ENCODE measurements around the gene FAF2.
"Not testable (repeated sequence)": the region's sequence is repeated elsewhere in the genome, so short reads cannot be mapped to it uniquely, and the experiment has no call there.

FAF2 gene

DNA sequence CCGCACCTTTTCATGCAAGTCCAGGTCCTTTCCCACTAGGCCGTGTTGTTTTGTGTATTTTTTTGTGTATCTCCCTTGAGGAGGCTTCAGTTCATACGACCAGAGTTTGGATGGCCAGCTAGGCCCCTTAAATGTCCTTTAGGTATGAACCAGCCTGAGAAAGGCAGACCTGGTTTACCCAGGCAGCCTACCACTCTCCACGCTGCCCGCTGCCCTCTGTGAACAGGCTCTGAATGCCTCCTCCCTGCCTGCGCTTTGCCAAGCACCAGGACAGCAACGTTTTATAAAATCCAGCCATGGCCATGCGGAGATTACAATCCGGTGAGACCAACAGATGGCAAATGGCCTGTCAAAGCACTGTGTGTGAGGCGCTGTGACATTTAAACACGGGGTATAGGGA lies 31.2 kb upstream of the FAF2 start:
- no peak for DNase-seq (ENCODE audit: low read depth)

DNA sequence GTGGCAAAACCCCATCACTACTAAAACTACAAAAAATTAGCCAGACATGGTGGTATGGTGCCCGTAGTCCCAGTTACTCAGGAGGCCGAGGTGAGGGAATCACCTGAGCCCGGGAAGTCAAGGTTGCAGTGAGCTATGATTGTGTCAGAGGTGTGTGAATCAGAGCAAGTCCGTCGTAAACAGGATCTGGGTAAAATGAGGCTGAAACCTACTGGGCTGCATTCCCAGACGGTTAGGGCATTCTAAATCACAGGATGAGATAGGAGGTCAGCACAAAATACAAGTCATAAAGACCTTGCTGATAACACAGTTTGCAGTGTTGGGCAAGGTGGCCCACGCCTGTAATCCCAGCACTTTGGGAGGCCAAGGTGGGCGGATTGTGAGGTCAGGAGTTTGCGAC lies 29.9 kb upstream of the FAF2 start:
- peak; percentile 32 for DNase-seq (ENCODE audit: low read depth)

- no peak for DNase-seq (ENCODE audit: low read depth)
Measured at GRCh38 chr5:176420086-176420485, 28.1 kb upstream of the FAF2 start.

DNA sequence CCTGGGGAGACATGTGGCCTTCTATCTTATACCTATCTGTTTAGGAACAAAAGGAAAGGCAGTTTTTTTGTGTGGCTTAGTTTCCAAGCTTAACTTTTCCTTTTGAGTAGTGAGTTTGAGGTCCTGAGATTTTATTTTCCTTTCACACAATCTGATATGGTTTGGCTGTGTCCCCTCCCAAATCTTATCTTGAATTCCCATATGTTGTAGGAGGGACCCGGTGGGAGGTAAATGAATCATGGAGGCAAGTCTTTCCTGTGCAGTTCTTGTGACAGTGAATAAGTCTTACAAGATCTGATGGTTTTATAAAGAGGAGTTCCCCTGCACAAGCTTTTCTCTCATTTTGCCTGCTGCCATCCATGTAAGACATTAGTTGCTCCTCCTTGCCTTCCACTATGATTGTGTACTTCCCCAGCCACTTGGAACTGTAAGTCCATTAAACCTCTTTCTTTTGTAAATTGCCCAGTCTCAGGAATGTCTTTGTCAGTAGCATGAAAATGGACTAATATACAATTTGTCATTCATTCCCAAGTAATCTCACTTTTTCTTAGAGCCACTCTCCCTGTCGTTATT lies 27.1 kb upstream of the FAF2 start:
- DNase-seq (ENCODE audit: low read depth) = no peak

DNA sequence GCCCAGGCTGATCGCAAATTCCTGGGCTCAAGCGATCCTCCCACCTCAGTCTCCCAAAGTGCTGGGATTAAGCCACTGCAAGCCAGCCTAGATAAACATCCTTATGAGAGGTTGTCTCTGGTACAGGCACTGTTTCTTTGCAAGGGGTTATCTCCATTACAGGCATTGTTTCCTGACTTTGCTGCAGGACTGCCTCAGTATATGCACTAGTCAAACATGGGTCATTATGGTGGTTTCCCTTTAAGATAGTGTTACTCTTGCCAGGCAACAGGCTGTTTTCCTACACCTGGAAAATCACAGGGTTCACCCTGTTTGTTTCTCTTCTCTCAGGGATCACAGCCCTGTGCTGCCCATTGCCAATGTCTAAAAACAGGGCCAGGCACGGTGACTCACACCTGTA lies 24.0 kb upstream of the FAF2 start:
- DNase-seq (ENCODE audit: low read depth) = no peak

DNA sequence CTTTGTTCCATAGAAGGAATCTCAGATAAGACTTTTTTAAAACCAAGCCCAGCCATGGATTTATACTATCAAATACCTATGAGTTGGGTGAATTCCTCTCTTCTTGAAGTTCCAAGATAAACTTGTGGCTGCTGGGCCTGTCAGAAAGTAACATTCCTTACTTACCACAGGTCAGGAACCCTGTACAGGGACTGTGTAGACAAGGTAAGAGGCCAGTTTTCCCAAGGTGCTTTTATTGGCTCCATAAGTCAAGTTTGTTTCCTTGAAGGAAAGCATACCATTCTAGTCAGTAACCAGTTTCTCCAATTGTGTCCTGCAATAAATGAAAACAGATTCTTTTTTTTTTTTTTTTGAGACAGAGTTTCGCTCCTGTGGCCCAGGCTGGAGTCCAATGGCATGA lies 23.0 kb upstream of the FAF2 start:
- no peak for DNase-seq (ENCODE audit: low read depth)

DNA sequence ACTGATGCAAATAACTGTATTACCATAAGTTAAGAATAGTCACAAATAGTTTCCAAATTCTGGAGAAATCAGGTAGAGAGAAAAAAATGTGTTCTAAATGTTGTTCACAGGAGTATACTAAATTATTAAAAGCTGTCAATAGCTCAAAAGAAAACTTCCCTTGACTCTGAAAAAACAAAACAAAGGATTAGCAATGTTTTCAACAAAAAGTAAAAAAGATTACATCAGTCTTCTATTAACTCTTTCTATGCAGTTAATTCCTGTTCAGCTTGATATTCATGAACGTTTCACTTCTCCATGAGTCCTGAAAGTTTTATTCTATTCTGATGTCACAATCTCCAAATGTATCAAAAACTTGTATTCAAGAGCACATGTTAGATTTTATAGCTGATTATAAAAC lies 22.4 kb upstream of the FAF2 start:
- DNase-seq (ENCODE audit: low read depth) = no peak

- DNase-seq (ENCODE audit: low read depth) = no peak
Measured at GRCh38 chr5:176426876-176427275, 21.3 kb upstream of the FAF2 start.

- DNase-seq (ENCODE audit: low read depth) = peak; percentile 55
Measured at GRCh38 chr5:176427971-176428370, 20.2 kb upstream of the FAF2 start.

- no peak for DNase-seq (ENCODE audit: low read depth)
Measured at GRCh38 chr5:176429972-176430371, 18.2 kb upstream of the FAF2 start.

DNA sequence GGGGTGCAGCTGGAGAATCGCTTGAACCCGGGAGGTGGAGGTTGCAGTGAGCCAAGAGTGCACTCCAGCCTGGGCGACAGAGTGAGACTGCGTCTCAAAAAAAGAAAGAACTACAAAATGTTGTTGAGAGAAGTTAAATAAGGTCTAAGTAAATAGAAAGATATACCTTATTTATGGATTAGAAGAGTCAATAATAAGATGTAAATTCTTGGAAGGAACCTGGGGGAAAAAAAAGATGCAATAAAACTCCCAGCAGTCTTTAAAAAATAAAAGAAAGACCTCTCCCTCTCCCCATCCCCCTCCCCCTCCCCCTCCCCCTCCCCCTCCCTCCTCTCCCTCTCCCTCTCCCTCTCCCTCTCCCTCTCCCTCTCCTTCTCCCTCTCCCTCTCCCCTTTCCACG lies 15.5 kb upstream of the FAF2 start:
- DNase-seq (ENCODE audit: low read depth) = no peak

GRCh38 chr5:176436656-176437055 lies 11.5 kb upstream of the FAF2 start:
- peak; percentile 68 for DNase-seq (ENCODE audit: low read depth)

- peak; percentile 92 for DNase-seq (ENCODE audit: low read depth)
Measured at GRCh38 chr5:176438959-176439757, 9.0 kb upstream of the FAF2 start.

DNA sequence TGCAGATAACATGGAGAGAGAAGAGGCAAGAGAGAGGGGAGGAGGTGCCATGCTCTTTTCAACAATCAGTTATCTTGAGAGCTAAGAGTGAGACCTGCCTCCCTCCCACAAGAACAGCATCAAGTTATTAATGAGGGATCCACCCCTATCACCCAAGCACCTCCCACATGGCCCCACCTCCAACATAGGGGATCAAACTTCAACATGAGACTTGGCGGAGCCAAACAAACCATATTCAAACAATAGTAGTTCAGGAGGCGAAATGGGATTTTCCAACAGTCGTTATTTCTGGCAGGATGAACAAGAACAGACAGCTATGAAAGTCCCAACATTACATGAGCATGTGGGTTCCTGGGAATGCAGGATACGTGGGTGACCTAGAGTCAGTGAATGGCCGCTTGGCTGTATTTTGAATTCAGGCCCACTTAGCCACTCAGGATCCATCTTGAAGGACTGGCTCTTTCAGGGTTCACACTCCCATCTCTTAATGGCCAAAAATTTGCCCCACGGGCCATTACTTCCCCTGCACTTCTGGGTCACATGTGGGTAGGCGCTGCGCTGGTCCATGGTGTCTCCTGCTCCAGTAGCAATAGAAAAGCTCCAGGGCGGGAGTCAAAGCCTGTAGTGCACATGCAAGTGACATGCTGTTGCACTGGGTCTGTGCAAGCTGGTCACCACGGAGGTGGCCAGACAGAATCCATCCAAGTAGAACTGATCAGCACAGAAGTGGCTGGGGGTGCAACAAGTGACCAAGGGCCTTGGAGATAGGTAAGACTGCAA lies 7.1 kb upstream of the FAF2 start:
- DNase-seq (ENCODE audit: low read depth) = no peak

- peak; percentile 80 for DNase-seq (ENCODE audit: low read depth)
Measured at GRCh38 chr5:176441921-176442323, 6.3 kb upstream of the FAF2 start.

DNA sequence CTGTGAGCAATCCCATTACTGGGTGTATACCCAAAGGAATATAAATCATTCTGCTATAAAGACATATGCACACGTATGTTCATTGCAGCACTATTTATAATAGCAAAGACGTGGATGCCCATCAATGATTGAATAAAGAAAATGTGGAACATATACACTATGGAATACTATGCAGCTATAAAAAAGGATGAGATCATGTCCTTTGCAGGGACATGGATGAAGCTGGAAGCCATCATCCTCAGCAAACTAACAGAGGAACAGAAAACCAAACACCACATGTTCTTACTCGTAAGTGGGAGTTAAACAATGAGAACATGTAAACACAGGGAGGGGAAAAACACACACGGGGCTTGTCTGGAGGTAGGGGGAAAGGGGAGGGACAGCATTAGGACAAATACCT lies 5.3 kb upstream of the FAF2 start:
- not testable (repeated sequence) for DNase-seq (ENCODE audit: low read depth)

DNA sequence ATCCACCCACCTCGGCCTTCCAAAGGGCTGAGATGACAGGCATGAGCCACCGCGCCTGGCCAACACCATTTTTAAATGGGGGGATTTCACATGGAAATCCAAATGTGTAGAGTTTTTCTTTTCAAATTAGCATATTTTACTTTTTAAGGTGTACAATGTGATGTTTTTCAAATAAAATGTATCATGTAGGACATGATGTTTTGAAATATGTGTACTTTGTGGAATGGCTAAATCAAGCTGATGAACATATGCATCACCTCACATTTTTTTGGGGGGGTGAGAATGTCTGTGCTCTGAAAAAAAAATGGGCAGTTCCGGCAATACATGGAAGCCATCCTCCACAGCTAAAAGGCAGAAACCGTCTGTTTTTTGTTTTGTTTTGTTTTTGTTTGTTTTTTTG lies 3.4 kb upstream of the FAF2 start:
- DNase-seq (ENCODE audit: low read depth) = no peak

- DNase-seq (ENCODE audit: low read depth) = no peak
Measured at GRCh38 chr5:176446028-176446665, 2.0 kb upstream of the FAF2 start.

DNA sequence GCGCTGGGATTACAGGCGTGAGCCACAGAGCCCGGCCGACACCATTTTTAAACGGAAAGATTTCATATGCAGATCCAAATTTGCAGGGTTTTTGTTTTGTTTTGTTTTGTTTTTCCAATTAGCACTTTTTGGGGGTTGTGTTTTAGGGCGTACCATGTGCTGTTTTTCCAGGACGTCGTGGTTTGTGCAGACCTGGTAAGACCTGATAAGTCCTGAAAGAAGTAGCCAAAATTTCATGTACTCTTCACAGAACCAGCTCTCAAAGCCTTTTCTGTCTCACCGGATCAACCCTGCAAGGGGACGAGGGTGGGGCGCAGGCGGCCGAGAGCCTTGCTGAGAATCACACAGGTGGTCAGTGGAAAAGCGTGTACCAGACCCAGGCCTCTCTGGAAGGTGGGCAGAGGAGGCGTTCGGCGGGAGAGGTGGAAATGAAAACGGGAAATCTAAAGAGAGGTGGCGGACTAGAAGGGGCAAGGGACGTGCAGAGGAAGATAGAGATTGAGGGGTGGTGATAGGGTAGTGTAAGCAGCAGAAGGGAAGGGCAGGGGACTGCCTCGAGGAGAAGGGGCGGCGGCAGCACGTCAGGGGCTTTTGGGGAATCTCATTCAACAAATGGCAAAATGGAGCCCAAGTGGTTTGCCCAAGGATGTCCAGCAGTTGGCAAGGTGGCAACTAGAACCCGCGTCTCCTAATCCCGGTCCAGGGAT lies 1.1 kb upstream of the FAF2 start:
- DNase-seq (ENCODE audit: low read depth) = peak; percentile 20

DNA sequence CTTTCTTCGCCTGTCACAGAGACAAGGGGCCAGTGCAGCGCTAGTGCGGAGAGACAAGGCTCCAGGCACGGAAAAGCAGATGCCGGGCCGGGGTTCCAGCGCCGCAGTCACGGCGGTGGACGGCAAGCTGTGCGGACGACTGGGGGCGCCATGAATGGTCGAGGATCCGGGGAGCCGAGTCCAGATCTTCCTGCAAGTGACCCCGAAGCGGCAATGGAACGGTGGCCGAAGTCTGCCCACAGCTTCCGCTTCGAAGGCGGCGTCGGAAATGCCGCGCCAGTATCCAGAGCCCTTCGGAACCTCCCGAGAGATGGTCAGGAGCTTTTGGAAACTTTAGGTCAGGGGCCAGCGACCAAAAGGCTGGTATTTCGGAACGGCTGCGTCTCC lies 601 bp upstream of the FAF2 start:
- no peak for DNase-seq (ENCODE audit: low read depth)

GRCh38 chr5:176450077-176450476 lies 1.9 kb downstream of the FAF2 start:
- DNase-seq (ENCODE audit: low read depth) = no peak

DNA sequence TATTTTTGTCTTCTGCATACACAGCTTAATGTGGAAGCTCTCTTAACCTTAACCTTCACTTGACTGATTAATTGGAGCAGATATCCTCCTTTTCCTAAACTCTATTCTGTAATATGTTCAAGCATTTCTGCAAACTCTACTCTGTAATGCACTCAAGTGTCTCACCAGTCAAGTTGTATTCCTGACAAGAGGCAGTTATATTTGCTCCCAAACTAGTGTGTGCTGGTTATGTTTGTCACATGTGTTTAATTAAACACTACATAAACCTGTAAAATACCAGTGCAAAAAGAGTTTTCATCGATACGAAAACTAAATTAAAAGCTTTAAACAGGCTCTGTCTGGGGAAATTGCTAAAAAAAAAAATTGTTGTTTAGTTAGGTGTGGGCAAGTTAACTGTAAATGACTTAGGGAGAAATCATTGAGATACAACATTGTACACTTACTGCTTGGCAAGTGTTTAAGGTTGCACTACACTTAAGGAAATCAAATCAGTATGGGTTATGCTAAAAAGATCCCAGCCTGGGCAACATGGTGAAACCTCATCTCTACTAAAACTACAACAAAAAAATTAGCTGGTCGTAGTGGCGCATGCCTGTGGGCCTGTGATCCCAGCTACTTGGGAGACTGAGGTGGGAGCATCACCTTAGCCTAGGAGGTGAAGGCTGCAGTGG lies 6.7 kb downstream of the FAF2 start:
- DNase-seq (ENCODE audit: low read depth) = no peak

All from ELR (cell line).